ENCODE data around the gene TMEM209. TPM values are rescaled to one million over a fixed set of nuclear protein-coding genes. Genes with fewer than 3 reads are reported as not detected.

TMEM209 gene
- total RNA-seq = 4.7 and 7.6 TPM in 2 replicates

GRCh38 chr7:130205084-130205947 is at the start of gene TMEM209:
Gene TMEM209, minus strand, starts transcription at chr7:130205406. Its CDS starts 31 bp downstream, at chr7:130205375.

DNA sequence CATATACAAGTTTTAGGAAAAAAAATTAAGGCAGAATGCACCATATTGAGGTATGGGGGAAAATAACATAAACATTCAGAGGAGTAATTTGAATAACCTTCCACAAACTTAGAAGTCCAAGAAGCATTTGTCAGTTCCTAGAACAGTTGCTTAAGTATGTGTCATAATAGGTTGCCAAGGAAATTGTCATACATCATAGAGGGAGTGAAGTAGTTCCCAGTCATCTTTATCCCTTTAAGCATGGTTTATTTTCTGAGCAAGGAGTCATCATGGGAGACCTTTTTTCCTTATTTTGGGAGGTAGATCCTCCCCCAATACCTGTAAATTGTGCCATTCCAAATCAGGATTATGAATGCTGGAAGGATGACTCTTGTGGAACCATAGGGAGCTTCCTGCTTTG is 2.4 kb upstream of the TMEM209 start, which contains the start of gene SSMEM1:
SSMEM1 (plus strand) TSS at position 219 of the 400 bp plus-strand sequence; CDS start at position 270, 51 bp downstream.

Other genes with a start within 250 kb of the TMEM209 start
- 10.7 and 12.3 TPM in 2 replicates for gene ZC3HC1, start 154.0 kb downstream of the TMEM209 start, total RNA-seq
- 22.5 and 31.3 TPM in 2 replicates for gene KLHDC10, start 134.9 kb downstream of the TMEM209 start, total RNA-seq
- gene SSMEM1, start 2.5 kb upstream of the TMEM209 start, total RNA-seq = 0.09 TPM in 1 of 2 replicates, not detected in the other
- under 0.01 TPM in 1 of 2 replicates, not detected in the other for gene CPA2, start 61.5 kb upstream of the TMEM209 start, total RNA-seq
- gene CPA4, start 87.8 kb upstream of the TMEM209 start, total RNA-seq = 2.7 and 10.6 TPM in 2 replicates
- gene CPA5, start 139.4 kb upstream of the TMEM209 start, total RNA-seq = under 0.01 TPM in 1 of 2 replicates, not detected in the other
- gene CPA1, start 175.1 kb upstream of the TMEM209 start, total RNA-seq = 0.09 TPM in 1 of 2 replicates, not detected in the other
- 5.8 and 6.0 TPM in 2 replicates for gene CEP41, start 235.6 kb upstream of the TMEM209 start, total RNA-seq

All from bronchial smooth muscle cell (primary cell).